ENCODE data around the gene ZNF335. TPM values are rescaled to one million over a fixed set of nuclear protein-coding genes. Genes with fewer than 3 reads are reported as not detected.

The ZNF335 gene
- total and polyA plus RNA-seq, 11 donors: 5.6 to 14.9 (median 7.5) TPM

GRCh38 chr20:45938727-45939438 is 33.1 kb downstream of the ZNF335 start:
- Histone ChIP-seq H3K4me3 (no peak overlapping the region), H3K36me3 (peaks cover 2 to 71% (median 68%) of the 10 kb centered on the region in 9 donors), H3K4me1 (peaks cover 0 to 21% (median 11%) of the 10 kb centered on the region in 12 donors), H3K27ac (no peak overlapping the region), H3K9me3 (no peaks in the 10 kb centered on the region), H3K27me3 (no peaks in the 10 kb centered on the region)
- intact Hi-C loops (cut with DNase I): loop anchor here in 3 of 10 donors (5.0 to 10.0 kb wide), 2 partner anchors 52 to 104 kb away; partner anchors contain the start of genes SNX21 (in 2 of the 3) and SPATA25 (in 1 of the 3)
- no peak for DNase-seq
- WGBS, 4 donors: 86 to 94% (median 89%) methylated on average over 9 to 13 of the region's 13 CpGs
- no peak for TF ChIP-seq POLR2A (IDR thresholded peaks at IDR 0.05)
- TF ChIP-seq CTCF (IDR thresholded peaks at IDR 0.05): no peak
- no peak for ATAC-seq

- peaks cover 0 to 28% (median 20%) of the 10 kb centered on the region in 12 donors for H3K4me1 ChIP-seq
- no peak overlapping the region for H3K4me3 ChIP-seq
- no peaks in the 10 kb centered on the region for H3K9me3 ChIP-seq
- TF ChIP-seq CTCF (IDR thresholded peaks at IDR 0.05) (no peak), POLR2A (IDR thresholded peaks at IDR 0.05) (no peak)
- H3K36me3 ChIP-seq: peaks cover under 1 to 63% (median 57%) of the 10 kb centered on the region in 9 donors
- H3K27ac ChIP-seq: no peak overlapping the region
- no peak for ATAC-seq
- H3K27me3 ChIP-seq: no peaks in the 10 kb centered on the region
- DNase-seq: no peak
- intact Hi-C loops (cut with DNase I): loop anchor here in 3 of 10 donors (5.0 to 10.0 kb wide), 2 partner anchors 50 to 103 kb away; partner anchors contain the start of genes SNX21 (in 2 of the 3) and SPATA25 (in 1 of the 3)
- 59 to 73% (median 63%) methylated on average over 2 of the region's 2 CpGs for WGBS, 4 donors
Measured at GRCh38 chr20:45937765-45938164, 34.2 kb downstream of the ZNF335 start.

- peak; percentile 4 to 39 (median 24) for ATAC-seq
- intact Hi-C loops (cut with DNase I): loop anchor here in 7 of 10 donors (1.0 to 10.0 kb wide), 8 partner anchors 25 to 101 kb away; partner anchors contain the start of genes CTSA (in 3 of the 7), NEURL2 (in 3 of the 7), SNX21 (in 2 of the 7) and ACOT8 (in 1 of the 7)
- H3K4me3 ChIP-seq: peak overlapping the region; percentile 32 to 100 (median 99)
- DNase-seq: no peak
- 4 to 6% (median 6%) methylated on average over 21 of the region's 21 CpGs for WGBS, 4 donors
- peaks cover 0 to 28% (median 20%) of the 10 kb centered on the region in 12 donors for H3K4me1 ChIP-seq
- no peaks in the 10 kb centered on the region for H3K27me3 ChIP-seq
- TF ChIP-seq POLR2A (IDR thresholded peaks at IDR 0.05) (no peak), CTCF (IDR thresholded peaks at IDR 0.05) (no peak)
- peak overlapping the region; percentile 79 to 100 (median 100) for H3K27ac ChIP-seq
- H3K36me3 ChIP-seq: peaks cover 0 to 43% (median 35%) of the 10 kb centered on the region in 9 donors
- H3K9me3 ChIP-seq: no peaks in the 10 kb centered on the region
Measured at GRCh38 chr20:45935416-45936046, 36.5 kb downstream of the ZNF335 start.
